Fibroblast of skin of abdomen (primary cell): ENCODE data around the gene ADK.
"Not testable (repeated sequence)": the region's sequence is repeated elsewhere in the genome, so short reads cannot be mapped to it uniquely, and the experiment has no call there.

Source experiments
- DNase-seq: peaks from one replicate; pipeline ENCODE4 v3.0.0-alpha.2; 2013

ADK gene

DNA sequence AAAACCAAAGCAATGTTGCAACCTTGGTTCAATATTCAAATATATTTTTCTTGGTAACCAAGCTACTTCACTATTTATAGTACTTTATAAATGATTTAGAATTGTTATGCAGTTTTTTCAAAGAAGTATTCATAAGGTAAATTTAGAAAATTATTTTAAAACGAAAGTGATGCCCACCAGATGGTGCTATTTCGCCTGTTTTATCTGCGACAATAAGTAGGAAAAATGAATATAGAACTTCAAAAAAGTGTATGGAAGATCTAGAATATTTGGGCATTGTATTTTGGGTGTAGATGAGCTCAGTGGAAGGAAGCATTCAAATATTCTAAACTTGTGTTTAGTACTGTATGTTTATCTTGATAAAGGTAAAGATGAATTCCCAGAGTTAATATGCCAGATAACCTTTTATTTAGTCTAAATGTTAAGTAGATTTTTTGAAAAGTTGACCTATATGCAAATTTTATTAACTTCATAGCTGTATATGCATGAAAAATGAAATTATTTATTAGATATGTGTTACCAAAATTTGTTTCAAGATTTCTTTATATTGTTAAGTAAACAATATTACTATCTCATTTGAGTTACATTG lies 93.2 kb downstream of the ADK start:
- peak; percentile 30 for DNase-seq

DNA sequence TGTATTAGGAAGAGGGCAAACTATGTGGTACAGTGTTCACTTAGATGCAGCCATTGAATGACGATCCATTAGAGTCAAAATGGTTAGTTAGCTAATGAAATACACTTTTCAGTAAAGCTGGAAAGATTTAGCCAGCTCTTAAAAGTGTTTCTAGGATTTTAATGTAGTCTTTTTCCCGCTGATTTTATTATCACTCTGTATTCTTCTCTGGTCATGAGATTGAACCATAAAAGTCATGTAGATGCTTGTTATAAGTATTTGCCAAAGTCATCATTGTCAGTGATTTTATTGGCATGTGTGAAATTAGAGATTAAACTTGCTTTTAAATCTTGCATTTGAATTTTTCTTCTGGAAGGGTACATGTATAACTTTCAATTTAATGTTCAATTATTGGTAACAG lies 93.8 kb downstream of the ADK start:
- DNase-seq: no peak

DNA sequence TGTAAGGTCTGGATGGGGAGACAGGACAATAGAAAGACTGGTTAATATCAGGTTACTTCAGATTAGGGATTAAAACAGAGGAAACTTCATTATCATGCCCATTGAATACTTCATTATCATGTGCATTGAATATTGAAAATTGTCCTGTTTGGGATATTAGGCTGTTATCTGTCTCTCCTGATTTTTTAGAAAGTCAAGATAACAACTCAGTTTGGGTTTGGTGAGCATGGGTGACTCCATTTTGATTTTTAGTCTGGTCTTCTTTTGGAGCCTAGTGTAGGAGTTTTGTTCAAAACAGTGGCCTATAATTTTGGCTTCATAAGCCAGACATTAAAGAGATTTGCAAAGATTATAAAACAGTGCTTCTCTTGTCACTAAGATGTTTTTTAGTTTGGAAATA lies 95.5 kb downstream of the ADK start:
- DNase-seq: no peak

DNA sequence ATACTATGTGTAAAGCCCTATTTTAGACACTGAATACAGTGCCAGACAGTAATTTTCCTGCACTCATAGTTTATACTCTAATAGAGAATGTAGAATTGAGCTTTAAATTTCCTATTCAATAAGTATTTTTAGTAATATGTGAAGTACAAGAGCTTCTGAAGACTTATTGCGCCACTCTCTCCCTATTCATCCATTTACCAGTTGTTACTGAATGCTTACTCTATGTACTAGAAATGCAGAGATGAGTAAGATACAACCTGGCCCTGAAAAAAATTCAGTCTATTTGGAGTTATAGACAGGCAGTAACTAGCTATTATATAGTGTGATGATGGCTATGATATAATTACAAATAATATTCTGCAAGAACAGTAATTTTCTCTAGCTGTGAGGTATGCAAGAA lies 98.8 kb downstream of the ADK start:
- DNase-seq: no peak

DNA sequence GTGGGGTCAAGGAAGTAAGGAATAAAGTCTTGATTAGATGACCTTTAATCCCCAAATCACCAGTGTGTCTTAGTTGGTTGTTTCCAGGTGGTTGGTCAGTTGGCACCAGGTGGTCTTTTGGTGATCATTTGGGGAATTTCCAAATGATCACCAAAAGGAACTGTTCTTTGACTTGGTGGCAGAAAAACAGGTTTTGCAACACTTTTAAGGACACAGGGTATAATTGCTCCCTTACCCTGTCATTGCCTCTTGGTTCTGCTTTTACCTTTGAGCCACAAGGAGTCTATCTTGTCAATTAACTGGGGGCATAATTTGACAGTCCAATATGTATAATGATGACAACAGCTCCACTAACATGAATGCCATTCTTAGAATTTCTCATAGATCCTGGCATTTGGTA lies 104.2 kb downstream of the ADK start:
- DNase-seq: no peak

DNA sequence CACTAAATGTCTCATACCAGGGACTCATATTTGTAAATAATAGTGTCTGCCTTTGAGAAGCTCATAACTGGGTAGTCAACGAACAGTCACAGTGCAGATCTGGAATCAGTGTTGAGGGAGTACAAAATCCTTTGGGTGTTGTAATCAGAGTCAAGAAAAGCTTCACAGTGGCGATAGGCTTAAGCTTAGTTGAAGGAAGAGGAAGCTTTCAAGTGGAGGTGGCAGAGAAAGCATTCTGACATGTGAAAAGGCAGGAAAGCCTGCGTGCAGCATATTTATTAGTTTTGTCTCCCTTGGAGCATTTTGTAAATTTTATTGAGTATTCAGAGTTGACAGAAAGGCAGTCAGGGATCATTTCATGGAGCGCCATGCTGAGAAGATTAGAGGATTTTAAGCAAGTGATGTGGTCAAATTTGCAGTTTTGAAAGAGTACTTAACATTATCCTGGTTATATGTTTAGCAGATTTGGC lies 104.9 kb downstream of the ADK start:
- no peak for DNase-seq

DNA sequence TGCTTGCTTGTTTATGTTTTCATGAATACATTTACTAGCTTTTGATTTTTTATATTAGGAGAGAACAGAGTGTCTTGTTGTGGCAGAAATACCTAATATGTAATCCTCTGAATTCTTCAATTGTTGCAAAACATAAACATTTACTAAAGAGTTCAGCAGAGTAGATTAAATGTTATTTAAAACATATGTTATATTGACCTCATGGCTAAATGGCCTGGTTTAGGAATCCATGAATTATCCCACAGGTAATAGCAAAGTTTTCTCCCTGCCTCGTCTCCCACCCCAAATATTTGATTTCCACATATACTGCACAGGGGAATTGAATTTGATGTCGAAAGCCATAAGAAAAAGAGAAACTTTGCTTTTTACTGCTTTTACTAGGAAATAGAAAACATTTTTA lies 111.8 kb downstream of the ADK start:
- DNase-seq: no peak

DNA sequence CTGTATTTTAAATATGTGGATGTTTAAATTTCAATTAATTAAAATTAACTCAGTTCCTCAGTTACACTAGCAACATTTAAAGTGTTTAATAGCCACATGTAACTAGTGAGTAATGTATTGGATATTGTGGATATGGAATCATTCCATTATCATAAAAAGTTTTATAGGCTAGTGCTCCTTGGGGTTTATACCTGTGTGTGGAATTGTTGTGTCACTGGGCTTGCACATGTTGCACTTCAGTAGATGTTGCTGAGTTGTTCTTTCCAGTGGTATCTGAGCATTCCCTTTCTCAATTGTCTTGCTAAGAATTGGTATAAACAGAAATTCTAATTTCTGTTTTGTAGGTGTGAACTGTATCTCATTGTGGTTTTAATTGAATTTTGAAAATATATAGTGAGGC lies 113.0 kb downstream of the ADK start:
- DNase-seq: no peak

DNA sequence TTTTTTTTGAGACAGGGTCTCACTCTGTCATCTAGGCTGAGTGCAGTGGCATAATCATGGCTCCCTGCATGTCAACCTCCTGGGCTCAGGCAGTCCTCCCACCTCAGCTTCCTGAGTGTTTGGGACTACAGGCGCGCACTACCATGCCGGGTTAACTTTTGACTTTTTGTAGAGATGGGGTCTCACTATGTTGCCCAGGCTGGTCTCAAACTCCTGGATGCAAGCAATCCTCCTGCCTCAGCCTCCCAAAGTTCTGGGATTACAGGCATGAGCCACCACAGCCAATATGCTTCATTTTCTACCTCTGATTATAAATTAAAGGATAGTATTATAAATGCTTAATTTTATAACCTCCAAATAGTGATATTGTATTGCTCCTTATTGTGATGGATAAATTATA lies 121.3 kb downstream of the ADK start:
- no peak for DNase-seq

DNA sequence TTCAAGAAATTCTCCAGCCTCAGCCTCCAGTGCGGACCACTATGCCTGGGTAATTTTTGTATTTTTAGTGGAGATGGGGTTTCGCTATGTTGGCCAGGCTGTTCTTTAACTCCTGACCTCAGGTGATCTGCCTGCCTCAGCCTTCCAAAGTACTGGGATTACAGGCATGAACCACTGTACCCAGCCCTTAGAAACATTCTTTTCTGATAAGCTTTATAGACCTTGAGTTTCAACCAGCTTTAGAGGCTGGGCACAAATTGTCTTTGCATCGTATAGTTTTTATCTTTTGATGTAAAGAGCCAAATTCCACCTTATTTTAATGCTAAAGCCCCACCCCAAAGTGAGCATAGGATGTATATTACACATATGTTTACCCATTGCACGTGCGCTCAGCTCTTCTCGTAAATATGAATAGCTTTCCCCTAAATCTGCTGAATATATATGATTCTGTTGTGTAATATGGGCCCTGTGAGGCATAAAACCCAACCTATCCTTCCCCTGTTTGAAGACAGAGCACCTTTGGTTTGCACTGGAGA lies 124.8 kb downstream of the ADK start:
- no peak for DNase-seq

DNA sequence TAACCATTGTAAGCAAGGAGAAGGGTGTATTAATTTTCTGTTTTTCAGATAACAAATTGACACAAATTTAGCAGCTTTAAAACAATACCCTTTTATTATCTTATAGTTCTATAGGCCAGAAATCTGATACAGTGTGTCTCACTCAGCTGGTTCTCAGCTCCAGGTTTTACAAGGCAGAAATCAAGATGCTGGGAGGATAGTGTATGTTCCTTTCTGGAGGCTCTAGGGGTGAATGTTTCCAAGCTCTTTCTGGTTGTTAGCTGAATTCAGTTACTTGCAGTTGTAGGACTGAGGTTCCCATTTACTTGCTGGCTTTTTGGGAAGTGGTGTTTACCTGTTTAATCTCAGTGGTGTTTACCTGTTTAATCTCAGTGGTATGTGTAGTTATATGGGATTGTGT lies 125.4 kb downstream of the ADK start:
- no peak for DNase-seq

DNA sequence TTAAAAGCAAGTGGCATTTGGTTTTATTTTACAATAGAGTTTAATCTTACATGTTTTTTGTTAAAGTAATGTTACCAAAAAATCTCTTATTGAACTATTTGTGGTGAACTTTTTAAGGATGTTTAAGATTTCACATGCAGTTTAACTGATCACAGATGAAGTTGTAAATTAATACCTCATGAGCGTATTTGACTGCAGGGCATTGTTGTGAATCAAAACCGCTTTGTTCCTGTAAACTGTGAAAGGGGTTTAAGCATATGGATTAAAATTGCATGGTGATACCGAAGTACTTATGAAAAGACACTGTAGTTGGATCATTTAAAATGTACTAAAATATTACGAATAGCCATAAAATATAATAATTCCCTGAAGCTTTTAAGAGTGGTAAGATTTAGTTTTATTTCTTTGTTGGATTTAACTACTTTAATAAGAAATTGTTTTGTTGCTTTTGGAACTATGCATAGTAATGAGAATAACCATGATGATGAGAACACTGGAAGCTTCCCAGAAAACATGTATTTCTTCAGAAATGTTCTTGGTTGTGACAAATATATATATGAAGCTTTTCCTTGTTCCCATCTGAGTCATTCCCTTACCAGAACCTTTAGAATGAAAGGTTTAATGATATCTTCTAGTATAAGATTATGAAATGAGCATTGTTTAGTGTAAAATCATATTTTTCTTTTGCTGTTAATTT lies 131.3 kb downstream of the ADK start:
- peak; percentile 82 for DNase-seq

DNA sequence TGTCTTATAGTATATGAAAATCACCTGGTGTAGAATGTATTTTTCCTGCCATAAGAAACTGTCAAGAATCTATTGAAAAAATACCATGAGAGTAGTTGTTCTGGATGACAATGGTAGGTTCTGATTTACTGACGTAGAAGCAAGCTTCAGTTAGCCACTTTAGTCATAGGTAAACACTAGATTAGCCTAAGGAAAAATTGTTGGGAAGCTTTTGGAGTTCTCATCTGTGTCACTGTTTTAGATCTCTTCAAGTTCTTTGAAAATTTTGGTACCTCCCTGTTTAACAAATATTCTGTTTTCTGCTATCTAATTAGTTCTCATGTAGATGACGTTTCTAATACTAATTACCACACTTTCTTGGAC lies 131.8 kb downstream of the ADK start:
- DNase-seq: peak; percentile 31

DNA sequence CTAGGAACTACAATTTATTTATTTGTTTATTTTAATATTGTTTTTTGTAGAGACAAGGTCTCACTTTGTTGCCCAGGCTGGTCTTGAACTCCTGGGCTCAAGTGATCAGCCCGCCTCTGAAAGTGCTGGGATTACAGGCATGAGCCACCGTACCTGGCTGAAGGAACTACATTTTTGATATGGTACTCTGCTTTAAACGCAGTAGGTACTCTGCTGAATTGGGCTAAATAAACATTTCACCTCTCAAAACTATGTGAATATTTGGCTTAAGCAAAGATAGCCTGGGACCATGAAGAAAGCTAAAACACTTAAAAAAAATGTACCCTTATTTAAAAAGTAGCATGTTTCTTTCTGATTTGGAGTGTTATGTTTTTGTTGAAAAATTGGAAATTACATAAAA lies 138.2 kb downstream of the ADK start:
- DNase-seq: no peak

DNA sequence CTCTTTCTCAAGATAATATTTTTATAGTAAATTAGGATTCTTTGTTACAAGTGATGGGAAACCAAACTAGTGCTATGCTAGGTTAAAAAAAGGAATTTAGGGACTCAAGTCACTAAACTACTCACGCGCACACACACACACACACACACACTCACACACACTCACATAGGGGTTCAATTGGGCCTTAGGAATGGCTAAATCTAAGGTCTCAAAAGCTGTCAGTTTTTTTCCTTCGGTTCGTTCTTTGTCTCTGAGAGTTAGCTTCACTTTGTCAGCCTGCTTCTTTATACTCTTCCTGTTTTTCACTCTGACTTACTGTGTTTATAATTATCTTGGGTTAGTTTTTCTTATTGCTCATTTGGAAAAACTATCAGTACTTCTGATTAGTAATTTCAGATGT lies 138.9 kb downstream of the ADK start:
- peak; percentile 10 for DNase-seq

DNA sequence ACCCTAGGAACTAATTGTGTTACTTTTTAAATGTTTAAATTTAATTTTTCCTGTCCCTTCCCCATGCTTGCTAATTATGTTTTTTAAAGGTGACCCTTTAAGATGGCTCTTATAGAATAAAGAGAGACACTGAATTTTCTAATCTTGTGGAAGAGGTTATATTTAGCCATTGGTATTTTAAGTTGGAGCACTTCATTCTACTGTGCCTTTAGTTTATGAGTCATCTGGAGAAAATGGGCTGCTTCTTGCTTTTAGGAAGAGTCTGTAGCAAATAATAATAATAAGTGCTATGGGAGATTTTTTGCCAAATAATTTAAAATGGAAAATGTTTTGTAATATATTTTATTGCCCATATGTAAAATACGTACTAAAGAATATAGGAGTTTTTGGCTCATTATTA lies 139.7 kb downstream of the ADK start:
- peak; percentile 69 for DNase-seq

DNA sequence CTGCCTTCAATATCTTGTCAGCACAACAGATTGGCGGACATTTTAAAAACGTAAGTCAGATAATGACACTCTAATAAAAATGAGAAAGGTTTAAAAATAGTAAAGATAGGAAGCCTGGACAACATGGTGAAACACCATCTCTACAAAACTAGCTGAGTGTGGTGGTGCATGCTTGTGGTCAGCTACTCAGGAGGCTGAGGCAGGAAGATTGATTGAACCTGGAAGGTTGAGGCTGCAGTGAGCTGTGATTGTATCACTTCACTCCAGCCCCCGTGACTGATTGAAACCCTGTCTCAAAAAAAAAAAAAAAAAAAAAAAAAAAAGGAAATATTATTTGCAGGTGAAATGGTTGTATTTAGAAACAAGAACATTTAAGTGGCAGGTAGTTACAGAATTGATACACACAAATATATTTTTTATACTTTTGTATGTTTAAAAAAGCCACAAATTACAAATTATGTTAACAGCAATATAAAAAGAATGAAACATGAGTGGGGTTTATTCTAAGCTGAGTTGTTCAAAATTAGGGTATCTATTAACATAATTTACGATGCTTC lies 141.9 kb downstream of the ADK start:
- DNase-seq: peak; percentile 86

DNA sequence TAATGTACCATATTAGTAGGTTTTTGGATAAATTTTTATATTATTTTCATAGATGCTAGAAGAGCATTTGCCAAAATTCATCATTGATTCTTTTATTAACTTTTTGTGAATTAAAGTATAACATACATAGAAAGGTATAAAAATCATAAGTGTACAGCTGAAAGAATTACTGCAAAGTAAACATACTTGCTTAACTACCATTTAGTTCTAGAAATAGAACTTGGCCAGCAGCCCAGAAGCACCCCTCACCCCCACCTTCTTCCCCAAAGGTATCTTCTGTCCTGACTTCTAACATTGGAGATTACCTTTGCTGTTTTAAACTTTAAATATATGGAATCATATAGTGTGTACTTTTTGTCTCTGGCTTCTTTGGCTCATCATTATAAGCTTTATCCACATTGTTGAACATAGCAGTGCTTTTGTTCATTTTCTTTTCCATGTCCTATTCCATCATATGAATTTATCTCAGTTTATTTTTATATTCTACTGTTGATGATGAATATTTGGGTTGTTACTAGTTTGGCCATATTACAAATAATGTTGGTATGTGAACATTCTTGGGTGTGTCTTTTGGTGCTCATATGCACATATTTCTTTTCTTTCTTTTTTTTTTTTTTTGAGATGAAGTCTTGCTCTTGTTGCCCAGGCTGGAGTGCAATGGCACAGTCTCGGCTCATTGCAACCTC lies 142.8 kb downstream of the ADK start:
- DNase-seq: peak; percentile 79

DNA sequence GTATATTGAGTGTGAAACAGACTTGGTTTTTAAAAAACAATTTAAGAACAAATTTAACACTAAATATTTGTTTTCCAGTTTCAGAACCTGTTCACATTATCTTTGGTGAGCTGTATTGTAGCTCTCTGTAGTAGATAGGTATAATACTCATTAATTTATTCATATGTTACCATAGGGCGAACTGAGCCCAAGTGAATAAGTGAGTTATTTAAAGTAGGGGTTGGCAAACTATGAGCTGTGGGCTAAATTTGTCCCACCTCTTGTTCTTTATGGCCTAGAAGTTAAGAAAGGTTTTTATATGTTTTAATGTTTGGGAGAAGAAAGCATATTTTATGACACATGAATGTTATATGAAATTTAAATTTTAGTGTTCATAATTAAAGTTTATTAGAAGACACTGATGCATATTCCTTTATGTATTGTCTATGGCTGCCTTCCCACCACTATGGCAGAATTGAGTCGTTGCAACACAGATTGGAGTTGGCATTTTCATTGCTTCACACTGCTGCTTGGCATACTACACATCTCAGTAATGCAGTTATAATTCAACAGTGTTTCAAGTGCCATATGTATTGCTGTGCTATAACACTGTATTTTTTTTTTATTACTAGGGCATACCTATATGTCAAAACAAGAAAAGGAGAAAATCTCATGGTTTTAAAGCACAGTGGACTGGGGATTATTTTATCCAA lies 146.5 kb downstream of the ADK start:
- DNase-seq: peak; percentile 20

DNA sequence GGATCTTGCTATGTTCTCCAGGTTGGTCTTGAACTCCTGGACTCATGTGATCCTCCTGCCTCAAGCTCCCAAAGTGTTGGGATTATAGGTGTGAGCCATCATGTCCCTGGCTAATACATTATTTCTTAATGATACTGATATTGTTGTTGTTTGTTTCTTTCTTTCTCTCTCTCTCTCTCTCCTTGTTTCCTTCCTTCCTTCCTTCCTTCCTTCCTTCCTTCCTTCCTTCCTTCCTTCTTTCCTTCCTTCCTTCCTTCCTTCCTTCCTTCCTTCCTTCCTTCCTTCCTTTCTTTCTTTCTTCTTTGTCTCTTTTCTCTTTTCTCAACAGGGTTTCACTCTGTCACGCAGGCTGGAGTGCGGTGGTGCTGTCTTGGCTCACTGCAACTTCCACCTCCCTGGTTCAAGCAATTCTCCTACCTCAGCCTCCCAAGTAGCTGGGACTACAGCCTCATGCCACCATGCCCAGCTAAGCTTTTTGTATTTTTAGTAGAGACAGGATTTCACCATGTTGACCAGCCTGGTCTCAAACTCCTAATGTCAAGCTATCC lies 149.1 kb downstream of the ADK start:
- not testable (repeated sequence) for DNase-seq

DNA sequence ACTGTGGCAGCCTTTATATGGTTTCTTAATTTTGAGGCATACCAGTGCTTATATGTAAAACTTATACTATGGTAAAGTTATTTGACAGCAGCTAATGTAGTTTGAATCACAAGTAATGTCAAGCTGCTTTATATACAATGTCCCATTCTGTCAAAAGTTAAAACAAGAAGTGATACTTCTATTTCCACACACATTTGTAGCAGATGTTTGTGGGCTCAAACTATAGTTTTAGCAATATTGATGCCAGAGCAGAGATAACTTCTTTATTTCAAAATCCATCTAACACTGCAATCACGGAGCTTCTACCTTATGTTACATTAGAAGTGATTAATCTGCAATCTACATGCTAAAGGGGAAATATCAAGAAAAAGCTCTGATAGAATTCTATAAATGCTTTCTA lies 149.6 kb downstream of the ADK start:
- no peak for DNase-seq

DNA sequence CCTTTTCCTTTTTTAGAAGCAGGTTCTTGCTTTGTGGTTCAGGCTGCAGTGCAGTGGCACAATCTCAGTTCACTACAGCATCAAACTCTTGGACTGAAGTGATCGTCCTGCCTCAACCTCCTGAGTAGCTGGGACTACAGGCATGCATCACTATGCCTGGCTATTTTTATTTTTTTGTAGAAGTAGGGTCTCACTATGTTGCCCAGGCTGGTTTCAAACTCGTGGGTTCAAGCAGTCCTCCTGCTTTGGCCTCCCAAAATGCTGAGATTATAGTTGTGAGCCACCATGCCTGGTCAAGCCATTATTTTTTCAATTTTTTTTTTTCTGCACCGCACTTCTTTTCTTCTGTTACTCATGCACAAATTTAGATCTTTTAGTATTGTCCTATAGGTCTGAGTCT lies 154.7 kb downstream of the ADK start:
- DNase-seq: no peak
